Right lobe of liver (tissue), 4 donors: ENCODE measurements around the gene CYYR1.

Experiments
- CTCF ChIP-seq, 4 donors: fragments of 200-600 bp in 3 of 4; fragments of 450-650 bp in 1 of 4; IDR thresholded peaks; one replicate each; pipeline versions ENCODE4 v1.5.1 to v1.8.0; 2016 to 2022; ENCODE audit warnings: antibody characterized with exemption in 4 of 4, mild to moderate bottlenecking in 2 of 4
- POLR2A ChIP-seq: fragments of 450-650 bp; IDR thresholded peaks from one replicate; pipeline ENCODE4 v1.6.1; 2017; ENCODE audit warnings: antibody characterized with exemption, mild to moderate bottlenecking
- donor health status: DM: no; HTN: no; CAD: no.
- donor health status: DM: no; HTN: no; CAD: no.
- donor health status: DM: no; HTN: yes; CAD: no.

GRCh38 chr21:26448751-26449150 is 124.3 kb downstream of the CYYR1 start:
- TF ChIP-seq POLR2A (no peak), CTCF (IDR thresholded peaks at IDR 0.05) (no peak)
